ENCODE data around the gene STAT5B. TPM values are rescaled to one million over a fixed set of nuclear protein-coding genes. Genes with fewer than 3 reads are reported as not detected.
A peak's percentile ranks its signal among the peaks of the same experiment; 100 is the strongest.

STAT5B gene
- total RNA-seq, 1 experiment from 2014 or later, result 36.4 TPM

- TF ChIP-seq ESRRA (CRISPR knock-in tag; IDR thresholded peaks at IDR 0.05; ENCODE audit: borderline replicate concordance) (no peak), EMX1 (CRISPR knock-in tag; IDR thresholded peaks at IDR 0.05) (no peak), SOX15 (CRISPR knock-in tag; IDR thresholded peaks at IDR 0.05) (no peak), ZNF232 (CRISPR knock-in tag; IDR thresholded peaks at IDR 0.05) (peak; percentile 40; the same call in 1 of the 2 replicates), TCF7 (CRISPR knock-in tag; IDR thresholded peaks at IDR 0.05; ENCODE audit: low read depth) (peak; percentile 26; the same call in 1 of the 2 replicates), SP1 (CRISPR knock-in tag; conservative IDR thresholded peaks at IDR 0.05) (peak; percentile 79), FOXK1 (CRISPR knock-in tag; IDR thresholded peaks at IDR 0.05) (peak; percentile 53; the same call in 1 of the 2 replicates)
- TF ChIP-seq, protein P1, sequence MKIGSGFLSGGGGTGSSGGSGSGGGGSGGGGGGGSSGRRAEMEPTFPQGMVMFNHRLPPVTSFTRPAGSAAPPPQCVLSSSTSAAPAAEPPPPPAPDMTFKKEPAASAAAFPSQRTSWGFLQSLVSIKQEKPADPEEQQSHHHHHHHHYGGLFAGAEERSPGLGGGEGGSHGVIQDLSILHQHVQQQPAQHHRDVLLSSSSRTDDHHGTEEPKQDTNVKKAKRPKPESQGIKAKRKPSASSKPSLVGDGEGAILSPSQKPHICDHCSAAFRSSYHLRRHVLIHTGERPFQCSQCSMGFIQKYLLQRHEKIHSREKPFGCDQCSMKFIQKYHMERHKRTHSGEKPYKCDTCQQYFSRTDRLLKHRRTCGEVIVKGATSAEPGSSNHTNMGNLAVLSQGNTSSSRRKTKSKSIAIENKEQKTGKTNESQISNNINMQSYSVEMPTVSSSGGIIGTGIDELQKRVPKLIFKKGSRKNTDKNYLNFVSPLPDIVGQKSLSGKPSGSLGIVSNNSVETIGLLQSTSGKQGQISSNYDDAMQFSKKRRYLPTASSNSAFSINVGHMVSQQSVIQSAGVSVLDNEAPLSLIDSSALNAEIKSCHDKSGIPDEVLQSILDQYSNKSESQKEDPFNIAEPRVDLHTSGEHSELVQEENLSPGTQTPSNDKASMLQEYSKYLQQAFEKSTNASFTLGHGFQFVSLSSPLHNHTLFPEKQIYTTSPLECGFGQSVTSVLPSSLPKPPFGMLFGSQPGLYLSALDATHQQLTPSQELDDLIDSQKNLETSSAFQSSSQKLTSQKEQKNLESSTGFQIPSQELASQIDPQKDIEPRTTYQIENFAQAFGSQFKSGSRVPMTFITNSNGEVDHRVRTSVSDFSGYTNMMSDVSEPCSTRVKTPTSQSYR (CRISPR knock-in tag; IDR thresholded peaks at IDR 0.05), result peak; percentile 19; the same call in 1 of the 2 replicates
- TF ChIP-seq, protein P2, sequence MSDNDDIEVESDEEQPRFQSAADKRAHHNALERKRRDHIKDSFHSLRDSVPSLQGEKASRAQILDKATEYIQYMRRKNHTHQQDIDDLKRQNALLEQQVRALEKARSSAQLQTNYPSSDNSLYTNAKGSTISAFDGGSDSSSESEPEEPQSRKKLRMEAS (CRISPR knock-in tag; IDR thresholded peaks at IDR 0.05), result peak; percentile 80
- TF ChIP-seq, protein P3, sequence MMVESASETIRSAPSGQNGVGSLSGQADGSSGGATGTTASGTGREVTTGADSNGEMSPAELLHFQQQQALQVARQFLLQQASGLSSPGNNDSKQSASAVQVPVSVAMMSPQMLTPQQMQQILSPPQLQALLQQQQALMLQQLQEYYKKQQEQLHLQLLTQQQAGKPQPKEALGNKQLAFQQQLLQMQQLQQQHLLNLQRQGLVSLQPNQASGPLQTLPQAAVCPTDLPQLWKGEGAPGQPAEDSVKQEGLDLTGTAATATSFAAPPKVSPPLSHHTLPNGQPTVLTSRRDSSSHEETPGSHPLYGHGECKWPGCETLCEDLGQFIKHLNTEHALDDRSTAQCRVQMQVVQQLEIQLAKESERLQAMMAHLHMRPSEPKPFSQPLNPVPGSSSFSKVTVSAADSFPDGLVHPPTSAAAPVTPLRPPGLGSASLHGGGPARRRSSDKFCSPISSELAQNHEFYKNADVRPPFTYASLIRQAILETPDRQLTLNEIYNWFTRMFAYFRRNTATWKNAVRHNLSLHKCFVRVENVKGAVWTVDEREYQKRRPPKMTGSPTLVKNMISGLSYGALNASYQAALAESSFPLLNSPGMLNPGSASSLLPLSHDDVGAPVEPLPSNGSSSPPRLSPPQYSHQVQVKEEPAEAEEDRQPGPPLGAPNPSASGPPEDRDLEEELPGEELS (CRISPR knock-in tag; IDR thresholded peaks at IDR 0.05), result peak; percentile 16; the same call in 1 of the 2 replicates
- TF ChIP-seq, protein P4, sequence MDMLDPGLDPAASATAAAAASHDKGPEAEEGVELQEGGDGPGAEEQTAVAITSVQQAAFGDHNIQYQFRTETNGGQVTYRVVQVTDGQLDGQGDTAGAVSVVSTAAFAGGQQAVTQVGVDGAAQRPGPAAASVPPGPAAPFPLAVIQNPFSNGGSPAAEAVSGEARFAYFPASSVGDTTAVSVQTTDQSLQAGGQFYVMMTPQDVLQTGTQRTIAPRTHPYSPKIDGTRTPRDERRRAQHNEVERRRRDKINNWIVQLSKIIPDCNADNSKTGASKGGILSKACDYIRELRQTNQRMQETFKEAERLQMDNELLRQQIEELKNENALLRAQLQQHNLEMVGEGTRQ (CRISPR knock-in tag; IDR thresholded peaks at IDR 0.05), result peak; percentile 68
These were observed 95.0 kb downstream of the STAT5B start, which contains the start of gene KCNH4 (continued) for GRCh38 chr17:42180922-42181850.

DNA sequence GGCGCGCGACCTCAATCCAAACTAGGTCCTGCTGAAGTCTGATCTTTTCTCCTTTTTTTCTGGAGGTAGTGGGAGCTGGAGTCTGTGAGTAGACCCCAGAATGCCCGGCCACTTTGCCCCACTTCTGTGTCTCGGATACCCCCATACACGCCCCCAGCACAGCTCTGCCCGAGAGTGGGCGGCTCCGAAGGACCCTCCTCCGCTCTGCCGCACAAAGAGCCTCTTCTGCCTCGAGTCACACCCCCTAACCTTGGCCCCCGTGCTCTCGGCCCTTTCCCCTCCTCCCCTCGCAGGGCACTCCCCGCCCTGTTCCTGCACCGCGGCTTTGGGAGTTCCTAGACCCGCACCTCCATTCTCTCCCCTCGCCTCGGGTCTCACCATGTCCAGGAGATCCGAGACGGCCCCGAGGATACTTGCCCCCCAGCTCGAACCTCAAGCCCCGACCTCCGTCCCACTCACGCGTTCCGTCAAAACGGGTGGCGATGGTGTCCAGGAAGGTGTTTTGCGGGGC lies 95.7 kb downstream of the STAT5B start:
- ChIA-PET POLR2A (interaction anchor here (0.6 to 0.7 kb wide), 3 partner anchors 60 to 74 kb away, joined by 3 to 4 read pairs (median 4); no protein-coding TSS in a partner anchor), CTCF (interaction anchor here (0.8 to 3.7 kb wide), 32 partner anchors 9 to 355 kb away, joined by 3 to 33 read pairs (median 5); partner anchors contain the start of genes ACLY, CAVIN1, GHDC and HSPB9)
- DNase-seq (ENCODE audit: low spot score), result peak; percentile 36
- peaks cover 28% of the 10 kb centered on the region for H3K4me1 Mint-ChIP-seq
- no peak overlapping the region for H3K27ac Mint-ChIP-seq
- H3K9me3 Mint-ChIP-seq, result no peaks in the 10 kb centered on the region
- H3K36me3 Mint-ChIP-seq, result no peaks in the 10 kb centered on the region
- peak; percentile 17 for ATAC-seq
- H3K4me3 Mint-ChIP-seq, result peak overlapping the region; percentile 76
- peaks cover 58% of the 10 kb centered on the region for H3K27me3 Mint-ChIP-seq (ENCODE audit: low read depth)
- TF ChIP-seq ETV6 (CRISPR knock-in tag; IDR thresholded peaks at IDR 0.05) (0 out of 2 replicates have a peak, but pooled peaks have one; percentile 33), KAT7 (CRISPR knock-in tag; IDR thresholded peaks at IDR 0.05; ENCODE audit: borderline replicate concordance) (no peak)

DNA sequence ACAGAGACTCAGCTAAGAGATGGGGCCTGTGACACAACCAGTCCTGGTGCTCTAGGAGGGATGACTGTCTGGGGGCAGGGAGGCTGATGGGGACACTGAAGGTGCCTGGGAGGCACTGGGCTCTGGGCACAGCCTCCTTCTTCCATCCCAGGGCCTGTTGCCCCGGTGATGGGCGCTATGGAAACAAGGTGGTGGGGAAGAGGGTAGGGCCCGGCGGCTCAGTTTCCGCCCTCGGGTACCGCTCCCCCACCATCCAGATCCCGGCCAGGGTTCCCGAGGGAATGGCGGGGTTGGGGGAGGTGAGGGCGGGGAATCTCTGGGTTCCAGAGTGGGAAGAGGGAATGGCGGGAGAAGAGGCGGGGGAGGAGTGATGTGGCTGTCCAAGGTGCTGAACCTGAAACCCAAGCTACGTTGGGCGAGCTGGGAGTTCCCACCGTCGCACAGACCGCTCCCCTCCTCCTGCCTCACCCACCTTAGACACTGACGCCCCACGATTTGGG lies 96.2 kb downstream of the STAT5B start:
- ChIA-PET POLR2A (no interaction called here), CTCF (interaction anchor here (0.6 to 3.7 kb wide), 28 partner anchors 9 to 356 kb away, joined by 3 to 33 read pairs (median 5); partner anchors contain the start of genes CAVIN1, DNAJC7, HSPB9 and KAT2A)
- Mint-ChIP-seq H3K27me3 (ENCODE audit: low read depth) (peaks cover 53% of the 10 kb centered on the region), H3K9me3 (no peaks in the 10 kb centered on the region), H3K4me3 (peak overlapping the region; percentile 76), H3K36me3 (no peaks in the 10 kb centered on the region), H3K4me1 (peaks cover 25% of the 10 kb centered on the region), H3K27ac (no peak overlapping the region)
- peak; percentile 54 for ATAC-seq
- DNase-seq (ENCODE audit: low spot score), result peak; percentile 85
- TF ChIP-seq GTF2I (CRISPR knock-in tag; conservative IDR thresholded peaks at IDR 0.05) (no peak), IRF1 (CRISPR knock-in tag; IDR thresholded peaks at IDR 0.05) (0 out of 2 replicates have a peak, but pooled peaks have one; percentile 47), IRF2 (CRISPR knock-in tag; IDR thresholded peaks at IDR 0.05; ENCODE audit: borderline replicate concordance, low read depth) (no peak), ERG (CRISPR knock-in tag; IDR thresholded peaks at IDR 0.05) (0 out of 2 replicates have a peak, but pooled peaks have one; percentile 23), ZNF232 (CRISPR knock-in tag; IDR thresholded peaks at IDR 0.05) (peak; percentile 89), ETV6 (CRISPR knock-in tag; IDR thresholded peaks at IDR 0.05) (no peak), CDX4 (CRISPR knock-in tag; IDR thresholded peaks at IDR 0.05; ENCODE audit: borderline replicate concordance) (no peak), CREB1 (CRISPR knock-in tag; IDR thresholded peaks at IDR 0.05) (0 out of 2 replicates have a peak, but pooled peaks have one; percentile 27), ZBTB21 (CRISPR knock-in tag; IDR thresholded peaks at IDR 0.05; ENCODE audit: borderline replicate concordance) (no peak), TP53 (CRISPR knock-in tag; IDR thresholded peaks at IDR 0.05) (peak; percentile 88; the same call in 1 of the 2 replicates), SP1 (CRISPR knock-in tag; conservative IDR thresholded peaks at IDR 0.05) (peak; percentile 73)
